K562 (cell line): ENCODE results near the gene RPL19. TPM values are rescaled to one million over a fixed set of nuclear protein-coding genes. Genes with fewer than 3 reads are reported as not detected.
A peak's percentile ranks its signal among the peaks of the same experiment; 100 is the strongest.

Experiments used
- ATF1 ChIP-seq, 2 experiments: fragments of 450-650 bp in 1 of 2; IDR thresholded peaks; 2 replicates each; pipeline ENCODE4 v1.6.1; 2016; ENCODE audit warnings: missing compliant biosample characterization in 1 of 2, missing genetic modification characterization in 1 of 2
- BHLHE40 ChIP-seq: IDR thresholded peaks from 2 replicates; pipeline ENCODE4 v1.6.1; 2011; ENCODE audit warnings: low read length, improper control_type of control experiment
- BRD9 ChIP-seq: fragments of 450-650 bp; IDR thresholded peaks from 2 replicates; pipeline ENCODE4 v1.6.1; 2018; ENCODE audit warnings: low read depth; ENCODE audit not compliant: partially characterized antibody
- GABPA ChIP-seq: fragments of 200-800 bp; sonication (Bioruptor generic); conservative IDR thresholded peaks from 2 replicates; pipeline ENCODE4 v1.6.1; 2016; ENCODE audit warnings: low read depth, missing genetic modification characterization, missing compliant biosample characterization
- GTF2B ChIP-seq: IDR thresholded peaks from 2 replicates; pipeline ENCODE4 v1.6.1; 2011; ENCODE audit not compliant: insufficient read length; ENCODE audit errors: extremely low read depth
- PRPF4 ChIP-seq: fragments of 200-400 bp; formaldehyde crosslinking; IDR thresholded peaks from one replicate; pipeline ENCODE4 v1.6.1; 2017; ENCODE audit warnings: low read length, low read depth, mild to moderate bottlenecking; ENCODE audit not compliant: insufficient read depth, poor library complexity, severe bottlenecking
- REST ChIP-seq, 2 experiments: fragments of 450-650 bp; formaldehyde crosslinking in 1 of 2; IDR thresholded peaks; 2 replicates each; pipeline versions ENCODE4 v1.4.0 to v1.6.1; 2014 to 2020; ENCODE audit warnings: mild to moderate bottlenecking in 2 of 2, borderline replicate concordance in 1 of 2, low read depth in 1 of 2
- TFAP4 ChIP-seq: sonication (generic); formaldehyde crosslinking; IDR thresholded peaks from 2 replicates; pipeline ENCODE4 v1.8.0; 2022; ENCODE audit warnings: missing genetic modification reagents, mild to moderate bottlenecking, moderate library complexity, borderline replicate concordance
- ZHX1 ChIP-seq: fragments of 150-350 bp; conservative IDR thresholded peaks from 2 replicates; pipeline ENCODE4 v1.6.1; 2014; ENCODE audit warnings: low read length
- ZNF24 ChIP-seq: fragments of 450-650 bp; IDR thresholded peaks from 2 replicates; pipeline ENCODE4 v1.6.1; 2016
- ZNF449 ChIP-seq: fragments of 250-450 bp; sonication (Bioruptor Pico); IDR thresholded peaks from 2 replicates; pipeline ENCODE4 v1.8.0; 2022; ENCODE audit warnings: moderate library complexity, mild to moderate bottlenecking, inconsistent platforms
- polyA plus RNA-seq, 8 experiments: library from polyadenylated mRNA; depleted of rRNA in 4 of 8; stranded (reverse) in 5 of 8; unstranded in 3 of 8; fragments of >200 nt; fragmentation: Nextera tagmentation in 2 of 8; fragmentation: Illumina TruSeq in 1 of 8; extraction: Ambion mirVana in 2 of 8; extraction: Trizol in 1 of 8; gene quantifications; 2 replicates each; pipeline versions ENCODE4 v1.2.1 to v1.2.3, GENCODE V29; 2011 to 2014; ENCODE audit warnings: inconsistent platforms in 1 of 8, missing spikeins in 1 of 8
- total RNA-seq, 7 experiments: library from RNA; depleted of rRNA in 6 of 7; stranded (reverse); fragments of >200 nt in 6 of 7; fragmentation: Illumina TruSeq in 2 of 7; extraction: Trizol in 2 of 7; gene quantifications; 2 replicates each; pipeline versions ENCODE4 v1.2.1 to v1.2.3, GENCODE V29; 2011 to 2021; ENCODE audit warnings: low replicate concordance in 1 of 7

The RPL19 gene
- total and polyA plus RNA-seq, 9 of the 15 experiments (the other 6 are each of a cell fraction or from before 2014, with no cell fraction given): 2,263 to 4,614 (median 3,727) TPM

- TF ChIP-seq REST (IDR thresholded peaks at IDR 0.05; ENCODE audit: borderline replicate concordance) (peak; percentile 45; the same call in 1 of the 2 replicates), REST (CRISPR knock-in tag; IDR thresholded peaks at IDR 0.05; ENCODE audit: low read depth) (no peak), GTF2B (no peak), BRD9 (no peak), ZHX1 (no peak), PRPF4 (no peak), ZNF449 (no peak), BHLHE40 (no peak), TFAP4 (CRISPR knock-in tag) (peak; percentile 70), ATF1 (CRISPR knock-in tag; IDR thresholded peaks at IDR 0.05) (no peak), ATF1 (tag; IDR thresholded peaks at IDR 0.05) (peak; percentile 41; the same call in 1 of the 2 replicates), ZNF24 (peak; percentile 83), GABPA (tag) (no peak)
Measured at GRCh38 chr17:39235555-39236449, 35.7 kb downstream of the RPL19 start (continued).
